Measurements from ENCODE around the gene GFY. TPM values are rescaled to one million over a fixed set of nuclear protein-coding genes. Genes with fewer than 3 reads are reported as not detected.

Gene GFY
- total RNA-seq, 4 donors from 2014 or later, result not detected

DNA sequence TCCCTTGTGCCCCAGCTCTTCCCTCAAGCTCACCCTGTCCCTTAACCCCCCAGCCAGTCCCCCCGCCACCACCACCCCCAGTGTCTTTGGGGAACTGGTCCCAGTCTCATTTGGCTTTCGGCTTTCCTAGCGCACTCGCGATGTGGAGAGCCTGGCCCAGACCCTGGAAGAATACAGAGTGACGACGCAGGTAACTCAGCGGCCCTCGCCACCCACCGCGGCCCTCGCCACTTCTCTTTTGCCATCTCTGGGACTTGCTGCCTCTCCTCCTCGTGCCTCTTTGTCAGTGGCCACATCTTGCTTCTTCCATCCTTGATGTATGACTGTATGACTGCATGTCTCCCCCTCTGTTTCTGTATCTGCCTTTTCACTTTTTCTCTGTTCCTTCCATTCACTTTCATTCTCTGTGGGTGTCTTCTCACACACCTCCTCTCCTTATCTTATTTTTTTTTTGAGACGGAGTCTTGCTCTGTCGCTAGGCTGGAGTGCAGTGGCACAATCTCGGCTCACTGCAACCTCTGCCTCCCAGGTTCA, 17.6 kb upstream of the GFY start:
- H3K4me3 ChIP-seq, result no peak overlapping the region
- H3K4me1 ChIP-seq, result no peaks in the 10 kb centered on the region
- no peaks in the 10 kb centered on the region for H3K9me3 ChIP-seq
- no peak overlapping the region for H3K27ac ChIP-seq
- no peaks in the 10 kb centered on the region for H3K27me3 ChIP-seq
- no peak for DNase-seq
- no peaks in the 10 kb centered on the region for H3K36me3 ChIP-seq
- no peak for TF ChIP-seq POLR2A (IDR thresholded peaks at IDR 0.05)
- TF ChIP-seq, protein P1, sequence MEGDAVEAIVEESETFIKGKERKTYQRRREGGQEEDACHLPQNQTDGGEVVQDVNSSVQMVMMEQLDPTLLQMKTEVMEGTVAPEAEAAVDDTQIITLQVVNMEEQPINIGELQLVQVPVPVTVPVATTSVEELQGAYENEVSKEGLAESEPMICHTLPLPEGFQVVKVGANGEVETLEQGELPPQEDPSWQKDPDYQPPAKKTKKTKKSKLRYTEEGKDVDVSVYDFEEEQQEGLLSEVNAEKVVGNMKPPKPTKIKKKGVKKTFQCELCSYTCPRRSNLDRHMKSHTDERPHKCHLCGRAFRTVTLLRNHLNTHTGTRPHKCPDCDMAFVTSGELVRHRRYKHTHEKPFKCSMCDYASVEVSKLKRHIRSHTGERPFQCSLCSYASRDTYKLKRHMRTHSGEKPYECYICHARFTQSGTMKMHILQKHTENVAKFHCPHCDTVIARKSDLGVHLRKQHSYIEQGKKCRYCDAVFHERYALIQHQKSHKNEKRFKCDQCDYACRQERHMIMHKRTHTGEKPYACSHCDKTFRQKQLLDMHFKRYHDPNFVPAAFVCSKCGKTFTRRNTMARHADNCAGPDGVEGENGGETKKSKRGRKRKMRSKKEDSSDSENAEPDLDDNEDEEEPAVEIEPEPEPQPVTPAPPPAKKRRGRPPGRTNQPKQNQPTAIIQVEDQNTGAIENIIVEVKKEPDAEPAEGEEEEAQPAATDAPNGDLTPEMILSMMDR (IDR thresholded peaks at IDR 0.05), result no peak
- intact Hi-C loops (cut with DNase I; ENCODE audit: low total_unique reads), result no loop called here

DNA sequence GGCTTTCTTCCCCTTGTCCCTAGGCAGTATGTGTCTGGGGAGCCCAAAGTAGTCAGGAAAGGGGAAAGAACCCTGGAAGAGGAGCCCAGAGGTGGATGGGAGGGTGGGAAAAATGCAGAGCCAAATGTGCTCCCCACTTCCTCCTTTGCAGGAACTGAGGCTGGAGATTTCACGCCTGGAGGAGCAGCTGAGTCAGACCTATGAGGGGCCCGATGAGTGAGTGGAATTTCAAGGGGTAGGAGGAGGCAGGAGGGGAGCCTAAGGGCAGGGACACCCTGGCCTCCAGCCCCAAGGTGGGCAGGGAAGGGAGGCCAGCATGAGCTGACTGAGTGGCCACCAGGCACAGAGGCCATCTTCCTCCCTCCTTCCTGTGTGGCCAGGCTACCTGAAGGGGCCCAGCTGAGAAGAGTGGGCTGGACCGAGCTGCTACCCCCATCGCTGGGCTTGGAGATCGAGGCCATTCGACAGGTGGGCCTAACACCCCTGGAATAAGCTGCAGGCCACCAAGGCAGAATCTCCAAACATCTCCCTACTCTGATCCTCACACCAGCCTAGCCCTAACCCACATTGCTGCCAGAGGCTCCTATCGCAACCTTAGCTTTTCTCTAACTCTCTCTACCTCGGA, 16.3 kb upstream of the GFY start:
- H3K27ac ChIP-seq, result no peak overlapping the region
- H3K4me1 ChIP-seq, result no peaks in the 10 kb centered on the region
- H3K9me3 ChIP-seq, result no peaks in the 10 kb centered on the region
- TF ChIP-seq, protein P1 (IDR thresholded peaks at IDR 0.05), result no peak
- TF ChIP-seq POLR2A (IDR thresholded peaks at IDR 0.05), result no peak
- intact Hi-C loops (cut with DNase I; ENCODE audit: low total_unique reads), result no loop called here
- DNase-seq, result no peak
- H3K4me3 ChIP-seq, result no peak overlapping the region
- no peaks in the 10 kb centered on the region for H3K27me3 ChIP-seq
- H3K36me3 ChIP-seq, result no peaks in the 10 kb centered on the region

DNA sequence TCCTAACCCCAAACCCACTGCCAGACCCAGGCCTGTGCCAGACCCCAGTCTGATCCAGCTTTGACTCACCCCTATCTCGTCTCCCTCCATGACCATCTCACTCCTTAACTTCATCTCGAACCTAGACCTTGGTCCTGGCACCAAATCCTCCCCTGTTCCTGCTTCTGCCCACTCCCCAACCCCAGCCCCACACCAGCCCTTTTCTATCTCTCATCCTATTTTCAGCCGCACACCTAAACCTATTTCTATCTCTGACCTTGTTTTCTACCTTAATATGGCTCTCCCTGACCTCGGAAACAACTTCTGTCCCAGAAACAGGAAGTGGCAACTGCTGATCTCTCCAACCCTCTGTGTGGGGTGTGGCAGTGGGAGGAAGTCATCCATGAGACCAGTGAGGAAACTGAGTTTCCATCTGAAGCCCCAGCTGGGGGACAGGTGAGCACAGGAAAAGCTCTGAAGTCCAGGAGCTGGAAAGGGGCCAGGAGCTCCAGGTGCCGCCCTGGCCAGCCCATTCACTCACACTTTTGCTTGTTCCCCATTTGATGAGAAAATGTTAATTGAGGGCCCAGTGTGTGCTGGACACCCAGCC, 15.7 kb upstream of the GFY start:
- DNase-seq, result no peak
- Histone ChIP-seq H3K27ac (no peak overlapping the region), H3K36me3 (no peaks in the 10 kb centered on the region), H3K27me3 (no peaks in the 10 kb centered on the region), H3K4me1 (no peaks in the 10 kb centered on the region), H3K4me3 (no peak overlapping the region), H3K9me3 (no peaks in the 10 kb centered on the region)
- TF ChIP-seq POLR2A (IDR thresholded peaks at IDR 0.05), result no peak
- TF ChIP-seq, protein P1 (IDR thresholded peaks at IDR 0.05), result no peak
- intact Hi-C loops (cut with DNase I; ENCODE audit: low total_unique reads), result no loop called here

DNA sequence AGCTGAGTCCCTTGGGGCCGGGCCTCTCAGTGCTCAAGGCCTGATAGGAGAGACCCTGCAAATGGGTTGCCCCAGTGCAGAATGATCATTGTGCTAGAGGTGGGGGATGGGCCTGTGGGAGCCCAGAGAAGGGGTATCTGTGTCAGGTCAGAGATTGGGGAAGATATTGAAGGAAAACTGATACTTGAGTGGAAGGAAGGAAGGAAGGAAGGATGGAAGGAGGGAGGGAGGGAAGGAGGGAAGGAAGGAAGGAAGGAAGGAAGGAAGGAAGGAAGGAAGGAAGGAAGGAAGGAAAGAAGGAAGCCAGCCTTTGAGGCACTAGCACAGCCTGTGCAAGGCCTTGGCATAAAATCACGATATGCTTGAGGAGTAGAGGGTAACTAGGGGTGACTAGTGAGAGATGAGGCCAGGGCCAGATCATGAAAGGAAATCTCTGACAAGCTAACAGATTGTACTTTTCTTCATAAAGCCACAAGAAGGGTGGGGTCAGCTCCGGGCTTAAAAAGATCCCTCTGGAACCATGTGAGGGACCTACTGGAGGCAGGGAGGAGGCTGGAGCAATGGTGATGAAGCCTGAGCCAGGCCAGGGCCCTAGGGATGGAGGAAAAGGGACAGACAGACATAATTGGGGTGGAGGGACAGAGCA, 13.4 kb upstream of the GFY start:
- intact Hi-C loops (cut with DNase I; ENCODE audit: low total_unique reads), result no loop called here

More for the DNA sequence above, 13.4 kb upstream of the GFY start:
- no peak overlapping the region for H3K27ac ChIP-seq
- H3K4me3 ChIP-seq, result no peak overlapping the region
- no peaks in the 10 kb centered on the region for H3K4me1 ChIP-seq
- H3K27me3 ChIP-seq, result no peaks in the 10 kb centered on the region
- H3K9me3 ChIP-seq, result no peaks in the 10 kb centered on the region
- H3K36me3 ChIP-seq, result no peaks in the 10 kb centered on the region
- TF ChIP-seq, protein P1 (IDR thresholded peaks at IDR 0.05), result no peak
- TF ChIP-seq POLR2A (IDR thresholded peaks at IDR 0.05), result no peak
- DNase-seq, result no peak
